GM10248 (cell line): Measurements from ENCODE around the gene ESAM.

ENCODE experiments used
- CTCF ChIA-PET: fragments of 300-600 bp; sonication (Branson Sonifier 250); formaldehyde crosslinking; extraction: SDS; loops from one replicate; lab custom pipeline; 2021; ENCODE audit warnings: antibody characterized with exemption; lab: Yijun Ruan, JAX
- POLR2A ChIA-PET: fragments of 350-650 bp; sonication (Branson Sonifier 250); formaldehyde crosslinking; extraction: SDS; loops from one replicate; lab custom pipeline; 2020; ENCODE audit warnings: antibody characterized with exemption; lab: Yijun Ruan, JAX
- DNase-seq: peaks from one replicate; pipeline ENCODE4 v3.0.0; 2012; ENCODE audit errors: extremely low spot score
- TF ChIP-seq, protein P1 (sequence below): IDR thresholded peaks from 2 replicates; pipeline ENCODE4 v1.5.1; 2012; ENCODE audit warnings: mild to moderate bottlenecking, low read depth; ENCODE audit errors: extremely low read depth, missing control alignments, control extremely low read depth

ESAM gene

DNA sequence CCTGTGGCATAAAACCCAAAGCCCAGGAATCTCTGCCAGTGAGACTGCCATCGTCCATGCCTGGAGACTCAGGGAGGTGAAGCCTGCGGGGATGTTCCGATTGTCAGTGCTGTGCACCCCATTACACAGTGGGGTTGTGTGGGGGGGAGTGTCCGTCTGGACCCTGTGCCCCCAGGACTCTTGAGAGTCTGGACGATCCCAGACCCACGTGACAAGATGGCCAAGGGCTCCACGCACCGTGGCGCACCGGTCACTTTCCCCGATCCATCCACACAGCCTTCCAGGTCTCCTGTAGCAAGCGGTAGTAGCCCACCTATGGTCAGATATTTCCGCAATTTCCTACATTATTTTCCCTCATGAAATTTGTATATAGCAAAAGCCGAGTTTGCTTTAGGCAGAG is 43.3 kb downstream of the ESAM start:
- DNase-seq: no peak
- POLR2A ChIA-PET: no interaction called here
- CTCF ChIA-PET: interaction anchor here (1.4 kb wide), 1 partner anchor 27 kb away, joined by 3 read pairs; no protein-coding TSS in a partner anchor
- TF ChIP-seq, protein P1, sequence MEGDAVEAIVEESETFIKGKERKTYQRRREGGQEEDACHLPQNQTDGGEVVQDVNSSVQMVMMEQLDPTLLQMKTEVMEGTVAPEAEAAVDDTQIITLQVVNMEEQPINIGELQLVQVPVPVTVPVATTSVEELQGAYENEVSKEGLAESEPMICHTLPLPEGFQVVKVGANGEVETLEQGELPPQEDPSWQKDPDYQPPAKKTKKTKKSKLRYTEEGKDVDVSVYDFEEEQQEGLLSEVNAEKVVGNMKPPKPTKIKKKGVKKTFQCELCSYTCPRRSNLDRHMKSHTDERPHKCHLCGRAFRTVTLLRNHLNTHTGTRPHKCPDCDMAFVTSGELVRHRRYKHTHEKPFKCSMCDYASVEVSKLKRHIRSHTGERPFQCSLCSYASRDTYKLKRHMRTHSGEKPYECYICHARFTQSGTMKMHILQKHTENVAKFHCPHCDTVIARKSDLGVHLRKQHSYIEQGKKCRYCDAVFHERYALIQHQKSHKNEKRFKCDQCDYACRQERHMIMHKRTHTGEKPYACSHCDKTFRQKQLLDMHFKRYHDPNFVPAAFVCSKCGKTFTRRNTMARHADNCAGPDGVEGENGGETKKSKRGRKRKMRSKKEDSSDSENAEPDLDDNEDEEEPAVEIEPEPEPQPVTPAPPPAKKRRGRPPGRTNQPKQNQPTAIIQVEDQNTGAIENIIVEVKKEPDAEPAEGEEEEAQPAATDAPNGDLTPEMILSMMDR: no peak

DNA sequence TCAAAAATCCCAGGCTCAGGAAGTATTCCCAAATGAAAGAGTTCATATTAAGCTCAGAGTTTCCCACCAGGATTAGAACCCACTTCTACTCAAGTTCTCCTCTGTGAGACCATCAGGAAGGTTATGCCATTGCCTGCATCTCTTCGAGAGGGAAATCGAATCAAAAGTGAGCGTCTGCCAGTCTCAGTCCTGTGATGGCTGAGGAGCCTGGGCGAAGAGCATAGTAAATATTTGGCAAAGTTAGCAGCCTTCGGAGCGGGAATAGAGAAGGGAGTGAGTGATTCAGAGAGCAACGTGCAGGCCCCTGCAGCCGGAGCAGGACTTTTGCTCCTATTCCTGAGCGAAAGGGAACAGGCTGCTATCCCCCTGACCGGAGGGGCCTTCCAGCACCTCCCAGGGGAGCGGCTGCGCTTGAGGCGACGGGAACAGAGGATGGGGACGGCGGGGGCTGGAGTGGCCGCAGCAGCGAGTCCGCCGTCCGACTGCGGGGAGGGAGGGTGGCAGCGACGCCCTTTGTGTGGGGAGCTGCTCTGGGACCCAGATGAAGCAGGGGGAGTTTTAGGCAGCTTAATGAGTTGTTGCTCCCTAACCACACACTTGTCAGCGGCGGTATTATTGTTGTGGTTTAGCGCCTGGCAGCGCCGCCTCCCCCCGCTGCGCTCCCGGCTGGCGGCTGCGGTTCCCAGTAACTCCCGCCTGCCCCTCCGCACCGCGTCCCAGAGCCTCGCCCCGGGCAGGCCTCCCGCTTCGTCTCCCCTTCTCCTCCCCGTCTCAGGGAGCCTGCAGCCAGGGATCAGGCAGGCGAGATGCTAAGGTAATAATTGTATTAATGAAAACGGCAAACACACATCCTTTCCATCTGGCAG is 44.1 kb downstream of the ESAM start:
- TF ChIP-seq, protein P1: no peak
- POLR2A ChIA-PET: no interaction called here
- CTCF ChIA-PET: interaction anchor here (1.2 to 2.6 kb wide), 4 partner anchors 13 to 46 kb away, joined by 3 to 9 read pairs (median 4); partner anchors contain the start of gene ESAM
- DNase-seq: peak; percentile 29

DNA sequence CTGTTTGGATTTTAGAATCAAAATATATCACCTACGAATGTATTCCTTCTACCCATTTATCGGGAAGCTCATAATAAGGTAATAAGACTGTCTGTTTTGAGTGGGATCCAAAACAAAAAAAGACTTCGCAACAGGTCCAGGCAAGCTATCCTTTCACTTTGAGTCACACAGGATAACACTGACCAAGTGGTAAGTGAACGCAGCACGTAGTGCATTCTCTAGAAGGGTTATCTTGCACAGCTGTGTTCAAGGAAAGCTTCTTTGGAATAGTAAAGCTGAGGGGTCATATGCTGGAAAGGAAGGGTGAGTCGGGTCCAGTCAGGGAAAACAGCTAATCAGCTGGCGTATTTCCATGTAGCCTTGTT is 44.7 kb downstream of the ESAM start:
- CTCF ChIA-PET: interaction anchor here (1.2 to 2.6 kb wide), 4 partner anchors 14 to 47 kb away, joined by 3 to 9 read pairs (median 4); partner anchors contain the start of gene ESAM
- no peak for DNase-seq
- POLR2A ChIA-PET: no interaction called here
- TF ChIP-seq, protein P1: no peak

DNA sequence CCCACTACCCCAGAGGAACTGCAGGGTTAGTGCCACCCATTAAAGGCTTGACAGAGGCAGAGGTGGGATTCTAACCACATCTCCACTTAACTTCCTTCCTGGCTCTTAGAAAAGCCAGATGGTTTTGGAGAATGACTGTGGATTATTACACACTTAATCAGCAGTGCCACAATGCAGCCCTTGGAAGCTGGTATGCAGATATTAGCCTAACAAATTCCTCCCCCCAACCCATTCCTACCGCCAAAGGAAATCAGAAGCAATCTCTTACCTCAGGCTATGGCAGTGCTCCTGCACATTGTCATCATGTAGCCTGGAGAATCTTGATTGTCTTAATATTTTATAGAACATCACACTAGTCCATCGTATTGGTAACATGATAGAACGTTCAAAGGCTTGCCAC is 45.5 kb downstream of the ESAM start:
- TF ChIP-seq, protein P1: no peak
- DNase-seq: no peak
- ChIA-PET POLR2A (no interaction called here), CTCF (interaction anchor here (1.1 to 2.6 kb wide), 4 partner anchors 15 to 120 kb away, joined by 3 to 9 read pairs (median 4); no protein-coding TSS in a partner anchor)

DNA sequence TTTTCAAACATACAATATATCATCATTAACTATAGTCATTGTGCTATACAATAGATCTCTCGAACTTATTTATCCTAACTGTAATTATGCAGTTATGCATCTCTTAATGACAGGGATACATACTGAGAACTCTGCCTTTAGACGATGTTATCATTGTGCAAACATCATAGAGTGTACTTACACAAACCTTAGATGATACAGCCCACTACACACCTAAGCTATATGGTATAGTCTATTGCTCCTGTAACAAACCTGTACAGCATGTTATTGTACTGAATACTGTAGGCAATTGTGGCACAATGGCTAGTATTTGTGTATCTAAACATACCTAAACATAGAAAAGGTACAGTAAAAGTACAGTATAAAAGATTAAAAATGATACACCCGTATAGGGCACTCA is 49.7 kb downstream of the ESAM start:
- no peak for DNase-seq
- POLR2A ChIA-PET: no interaction called here
- CTCF ChIA-PET: no interaction called here
- TF ChIP-seq, protein P1: no peak

DNA sequence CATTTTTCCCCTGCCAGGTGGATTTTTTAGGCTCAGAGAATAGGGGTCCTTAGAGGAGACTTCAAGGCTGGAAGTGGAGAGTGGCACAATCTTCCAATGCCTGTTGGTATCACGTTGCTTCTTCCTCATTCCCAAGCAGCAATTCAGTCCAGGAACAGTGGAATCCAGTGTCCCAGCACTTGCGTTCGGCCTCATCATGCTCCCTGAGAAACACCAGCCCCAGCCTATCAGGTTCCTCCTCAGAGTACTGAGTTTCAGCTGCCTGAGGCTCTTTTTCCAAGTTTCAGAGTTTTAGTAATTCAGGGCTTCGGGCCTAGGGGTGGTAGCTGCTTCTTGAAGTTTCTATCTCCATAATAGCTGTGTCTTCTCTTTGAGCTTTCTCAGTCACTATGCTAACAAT is 54.3 kb downstream of the ESAM start:
- CTCF ChIA-PET: interaction anchor here (1.0 kb wide), 1 partner anchor 29 kb away, joined by 3 read pairs; no protein-coding TSS in a partner anchor

More for the DNA sequence above, 54.3 kb downstream of the ESAM start:
- TF ChIP-seq, protein P1: no peak
- POLR2A ChIA-PET: no interaction called here
- DNase-seq: no peak
